SU-DHL-6 (cell line): ENCODE measurements around the gene TRMO.
A peak's percentile ranks its signal among the peaks of the same experiment; 100 is the strongest.

Experiments
- H2AFZ ChIP-seq: fragments of 200-600 bp; sonication (generic); 2 replicates; pipeline ENCODE4 v1.6.1; 2014; ENCODE audit warnings: low read depth, mild to moderate bottlenecking, moderate library complexity, mixed read lengths, antibody characterized with exemption, low read length; ENCODE audit not compliant: severe bottlenecking
- H3F3A ChIP-seq: fragments of 200-600 bp; shearing (Covaris generic); 2 replicates; pipeline ENCODE4 v1.6.0; 2016; ENCODE audit warnings: antibody characterized with exemption, mild to moderate bottlenecking; ENCODE audit not compliant: insufficient read depth
- H3K27ac ChIP-seq: fragments of 200-600 bp; sonication (generic); 2 replicates; pipeline ENCODE4 v1.5.1; 2016; ENCODE audit warnings: low read depth, mild to moderate bottlenecking, low read length, moderate library complexity, mixed read lengths
- H3K27me3 ChIP-seq: fragments of 200-600 bp; sonication (generic), shearing (Covaris generic); 2 replicates; pipeline ENCODE4 v1.6.0; 2014; ENCODE audit warnings: mild to moderate bottlenecking, low read length
- H3K36me3 ChIP-seq: fragments of 200-600 bp; sonication (generic); 2 replicates; pipeline ENCODE4 v1.6.1; 2014; ENCODE audit warnings: mild to moderate bottlenecking, low read length, mixed read lengths
- H3K4me2 ChIP-seq: fragments of 300-600, 200-600 bp; shearing (Covaris generic), sonication (generic); 2 replicates; pipeline ENCODE4 v1.6.0; 2014; ENCODE audit warnings: low read length, low read depth, mild to moderate bottlenecking; ENCODE audit not compliant: poor library complexity, severe bottlenecking
- H3K4me3 ChIP-seq: fragments of 200-600 bp; sonication (generic); 2 replicates; pipeline ENCODE4 v1.5.1; 2014; ENCODE audit warnings: antibody characterized with exemption, low read length, mild to moderate bottlenecking, mixed read lengths; ENCODE audit not compliant: insufficient read depth, poor library complexity, severe bottlenecking
- H3K79me2 ChIP-seq: fragments of 200-600 bp; sonication (generic); 2 replicates; pipeline ENCODE4 v1.6.1; 2014; ENCODE audit warnings: mild to moderate bottlenecking, low read length, moderate library complexity; ENCODE audit not compliant: insufficient read depth
- H3K9ac ChIP-seq: fragments of 200-600 bp; sonication (generic); 2 replicates; pipeline ENCODE4 v1.7.0; 2014; ENCODE audit warnings: mild to moderate bottlenecking, low read length
- H3K9me2 ChIP-seq: fragments of 200-600 bp; sonication (generic); replicated peaks from 2 replicates; pipeline ENCODE4 v1.6.1; 2014; ENCODE audit warnings: low read length; ENCODE audit not compliant: insufficient read depth
- H3K9me3 ChIP-seq: fragments of 200-600 bp; sonication (generic); 2 replicates; pipeline ENCODE4 v1.6.1; 2014; ENCODE audit warnings: low read length, mixed read lengths; ENCODE audit not compliant: insufficient read depth
- H4K20me1 ChIP-seq: fragments of 200-600 bp; sonication (generic); 2 replicates; pipeline ENCODE4 v1.6.1; 2014; ENCODE audit warnings: low read depth, mild to moderate bottlenecking, antibody characterized with exemption, low read length, moderate library complexity, mixed read lengths
- EZH2phosphoT487 ChIP-seq: fragments of 200-600 bp; sonication (generic), shearing (Covaris generic); conservative IDR thresholded peaks from 2 replicates; pipeline ENCODE4 v1.6.1; 2018; ENCODE audit warnings: mild to moderate bottlenecking, antibody characterized with exemption, low read length, moderate library complexity, mixed read lengths
- TF ChIP-seq, protein P1 (sequence below): fragments of 200-600 bp; sonication (generic); IDR thresholded peaks from one replicate; pipeline ENCODE4 v1.5.1; 2017; ENCODE audit warnings: antibody characterized with exemption, mild to moderate bottlenecking, low read length, moderate library complexity; ENCODE audit not compliant: insufficient read depth, poor library complexity, severe bottlenecking

TRMO gene, protein sequence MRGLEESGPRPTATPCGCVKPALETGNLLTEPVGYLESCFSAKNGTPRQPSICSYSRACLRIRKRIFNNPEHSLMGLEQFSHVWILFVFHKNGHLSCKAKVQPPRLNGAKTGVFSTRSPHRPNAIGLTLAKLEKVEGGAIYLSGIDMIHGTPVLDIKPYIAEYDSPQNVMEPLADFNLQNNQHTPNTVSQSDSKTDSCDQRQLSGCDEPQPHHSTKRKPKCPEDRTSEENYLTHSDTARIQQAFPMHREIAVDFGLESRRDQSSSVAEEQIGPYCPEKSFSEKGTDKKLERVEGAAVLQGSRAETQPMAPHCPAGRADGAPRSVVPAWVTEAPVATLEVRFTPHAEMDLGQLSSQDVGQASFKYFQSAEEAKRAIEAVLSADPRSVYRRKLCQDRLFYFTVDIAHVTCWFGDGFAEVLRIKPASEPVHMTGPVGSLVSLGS

DNA sequence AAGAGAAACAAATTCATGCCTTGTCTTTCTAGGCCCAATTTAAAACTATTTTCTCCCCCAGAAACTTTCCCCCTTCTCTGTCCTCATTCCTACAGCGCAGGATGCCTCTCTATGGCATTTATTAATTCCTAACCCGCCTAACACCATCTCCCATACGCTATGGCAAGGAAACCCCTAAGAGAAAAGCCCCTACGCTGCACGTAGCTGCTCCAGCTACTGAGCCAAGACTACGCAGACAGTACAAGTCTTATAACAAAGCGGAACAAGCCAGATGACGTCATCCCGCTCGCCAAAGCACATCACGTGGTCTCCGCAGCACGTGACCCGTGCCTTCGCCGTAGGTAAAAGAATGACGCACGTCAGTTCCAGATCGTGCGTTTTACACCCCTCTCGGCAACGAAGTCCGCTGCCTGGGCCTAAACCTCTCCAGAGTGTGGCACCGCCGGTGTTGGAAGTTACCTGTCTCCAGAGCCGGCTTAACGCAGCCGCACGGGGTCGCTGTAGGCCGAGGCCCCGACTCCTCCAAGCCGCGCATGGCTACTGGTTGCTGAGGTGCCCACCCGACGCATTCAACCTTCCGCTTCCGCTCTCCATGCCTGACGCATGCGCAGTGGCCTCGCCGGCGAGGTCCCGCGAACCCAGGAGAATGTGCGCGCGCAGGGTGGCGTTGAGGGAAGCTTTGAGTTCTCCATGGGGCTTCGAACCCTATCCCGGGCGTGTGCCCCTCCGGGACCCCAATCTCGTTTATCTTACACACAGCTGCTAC is at the start of gene TRMO:
TSS of gene TRMO (minus strand) at position 542 of the 766 bp plus-strand sequence. CDS start at position 535, 7 bp downstream.
- Histone ChIP-seq H3K9me3 (no peaks in the 10 kb centered on the region), H3K4me2 (peak within 1 kb of the TSS; percentile 97), H3K9ac (peak within 1 kb of the TSS; percentile 71), H4K20me1 (no peaks in the 10 kb centered on the region), H3K79me2 (peaks cover 32% of the 10 kb centered on the region), H3K27ac (peak within 1 kb of the TSS; percentile 85), H3K36me3 (no peaks in the 10 kb centered on the region), H2AFZ (peak within 1 kb of the TSS; percentile 78), H3K4me3 (peak within 1 kb of the TSS; percentile 69), H3K9me2 (no peaks in the 10 kb centered on the region), H3K27me3 (no peaks in the 10 kb centered on the region), H3F3A (peaks cover 19% of the 10 kb centered on the region)
- no peak for TF ChIP-seq EZH2phosphoT487
- TF ChIP-seq, protein P1, sequence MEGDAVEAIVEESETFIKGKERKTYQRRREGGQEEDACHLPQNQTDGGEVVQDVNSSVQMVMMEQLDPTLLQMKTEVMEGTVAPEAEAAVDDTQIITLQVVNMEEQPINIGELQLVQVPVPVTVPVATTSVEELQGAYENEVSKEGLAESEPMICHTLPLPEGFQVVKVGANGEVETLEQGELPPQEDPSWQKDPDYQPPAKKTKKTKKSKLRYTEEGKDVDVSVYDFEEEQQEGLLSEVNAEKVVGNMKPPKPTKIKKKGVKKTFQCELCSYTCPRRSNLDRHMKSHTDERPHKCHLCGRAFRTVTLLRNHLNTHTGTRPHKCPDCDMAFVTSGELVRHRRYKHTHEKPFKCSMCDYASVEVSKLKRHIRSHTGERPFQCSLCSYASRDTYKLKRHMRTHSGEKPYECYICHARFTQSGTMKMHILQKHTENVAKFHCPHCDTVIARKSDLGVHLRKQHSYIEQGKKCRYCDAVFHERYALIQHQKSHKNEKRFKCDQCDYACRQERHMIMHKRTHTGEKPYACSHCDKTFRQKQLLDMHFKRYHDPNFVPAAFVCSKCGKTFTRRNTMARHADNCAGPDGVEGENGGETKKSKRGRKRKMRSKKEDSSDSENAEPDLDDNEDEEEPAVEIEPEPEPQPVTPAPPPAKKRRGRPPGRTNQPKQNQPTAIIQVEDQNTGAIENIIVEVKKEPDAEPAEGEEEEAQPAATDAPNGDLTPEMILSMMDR = peak; percentile 76

DNA sequence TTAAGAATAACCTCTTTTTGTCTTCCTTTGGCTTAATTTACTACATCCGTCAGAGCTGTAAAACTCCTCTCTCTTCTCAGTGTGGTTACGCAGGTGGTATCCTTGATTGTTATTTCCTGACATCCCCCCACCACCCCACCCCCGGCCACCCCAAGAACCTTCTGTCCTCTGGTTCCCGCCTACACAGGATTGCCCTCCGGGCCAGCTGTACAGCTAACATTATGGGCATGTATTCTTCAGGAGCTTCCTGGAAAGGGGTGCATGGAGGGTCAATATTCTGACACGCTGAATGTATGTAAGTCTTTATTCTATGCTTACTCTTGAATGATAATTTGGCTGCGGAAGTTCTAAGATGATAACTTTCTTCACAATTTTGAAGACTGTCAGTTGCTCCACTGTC is 47.9 kb upstream of the TRMO start:
- H3K4me2 ChIP-seq = no peak overlapping the region

DNA sequence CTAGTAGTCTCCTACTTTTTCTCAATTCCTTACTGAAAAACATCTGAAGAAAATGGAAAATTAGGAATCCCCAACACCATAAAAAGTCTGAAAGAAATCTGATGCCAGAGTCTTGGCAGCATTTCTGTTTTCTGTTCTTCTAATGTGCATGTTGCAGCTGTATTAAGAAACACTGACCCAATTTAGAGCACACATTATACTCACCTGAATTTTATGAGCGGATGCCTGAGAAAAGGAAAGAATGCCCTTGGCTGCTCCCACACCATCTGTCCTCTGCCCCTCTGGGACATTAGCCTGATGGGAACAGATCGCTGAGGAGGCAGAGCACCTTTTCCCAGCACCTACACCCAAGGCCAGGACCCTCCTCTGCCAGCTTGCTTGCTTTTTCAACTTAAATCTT is 46.7 kb upstream of the TRMO start:
- Histone ChIP-seq H3K36me3 (no peaks in the 10 kb centered on the region), H3K9me2 (no peaks in the 10 kb centered on the region), H3K4me3 (no peak overlapping the region), H3K4me2 (no peak overlapping the region), H3K27me3 (no peaks in the 10 kb centered on the region), H4K20me1 (no peaks in the 10 kb centered on the region), H3K9ac (no peak overlapping the region), H3K79me2 (no peaks in the 10 kb centered on the region), H3K27ac (no peak overlapping the region), H2AFZ (no peak overlapping the region), H3F3A (no peaks in the 10 kb centered on the region), H3K9me3 (no peaks in the 10 kb centered on the region)
- no peak for TF ChIP-seq EZH2phosphoT487
- TF ChIP-seq, protein P1 = no peak

More for the DNA sequence above, 47.9 kb upstream of the TRMO start:
- Histone ChIP-seq H3K27me3 (no peaks in the 10 kb centered on the region), H3K27ac (no peak overlapping the region), H3K79me2 (no peaks in the 10 kb centered on the region), H2AFZ (no peak overlapping the region), H4K20me1 (no peaks in the 10 kb centered on the region), H3K4me3 (no peak overlapping the region), H3K9me2 (no peaks in the 10 kb centered on the region), H3F3A (no peaks in the 10 kb centered on the region), H3K9me3 (no peaks in the 10 kb centered on the region), H3K9ac (no peak overlapping the region), H3K36me3 (no peaks in the 10 kb centered on the region)
- TF ChIP-seq, protein P1 = no peak
- TF ChIP-seq EZH2phosphoT487 = no peak
